DMS114 treated with DMSO at 0.1 percent for 48 hours (cell line): Measurements from ENCODE around the gene DAZL.
"Not testable (repeated sequence)": the region's sequence is repeated elsewhere in the genome, so short reads cannot be mapped to it uniquely, and the experiment has no call there.

Experiments
- DNase-seq: peaks from one replicate; lab custom pipeline; 2025; ENCODE audit not compliant: unreplicated experiment; lab: John Stamatoyannopoulos, UW

DAZL gene

GRCh38 chr3:16604887-16605602 is at the start of gene DAZL:
TSS of gene DAZL (minus strand) at chr3:16605423. CDS start at chr3:16605205, 218 bp downstream.
- no peak for DNase-seq

- DNase-seq: no peak
These were observed 49.8 kb upstream of the DAZL start for GRCh38 chr3:16654976-16655375.

- DNase-seq: no peak
These were observed 48.5 kb upstream of the DAZL start for GRCh38 chr3:16653712-16654111.

GRCh38 chr3:16647668-16648067 is 42.4 kb upstream of the DAZL start:
- no peak for DNase-seq

GRCh38 chr3:16639806-16640205 is 34.6 kb upstream of the DAZL start:
- no peak for DNase-seq

GRCh38 chr3:16633948-16634347 is 28.7 kb upstream of the DAZL start:
- DNase-seq: no peak

- DNase-seq: no peak
These were observed 27.2 kb upstream of the DAZL start for GRCh38 chr3:16632395-16632794.

- DNase-seq: no peak
These were observed 13.5 kb upstream of the DAZL start for GRCh38 chr3:16618721-16619120.

GRCh38 chr3:16617155-16617554 is 11.9 kb upstream of the DAZL start:
- not testable (repeated sequence) for DNase-seq

- DNase-seq: no peak
These were observed 10.9 kb upstream of the DAZL start for GRCh38 chr3:16616083-16616482.

GRCh38 chr3:16614033-16615031 is 9.1 kb upstream of the DAZL start:
- DNase-seq: no peak

GRCh38 chr3:16609927-16610580 is 4.8 kb upstream of the DAZL start:
- DNase-seq: no peak

GRCh38 chr3:16608816-16609215 is 3.6 kb upstream of the DAZL start:
- DNase-seq: no peak

- DNase-seq: no peak
These were observed 2.5 kb upstream of the DAZL start for GRCh38 chr3:16607718-16608117.

GRCh38 chr3:16606398-16606797 is 1.2 kb upstream of the DAZL start:
- no peak for DNase-seq

GRCh38 chr3:16605966-16606365 is 743 bp upstream of the DAZL start:
- no peak for DNase-seq

GRCh38 chr3:16604433-16604832 is 790 bp downstream of the DAZL start:
- no peak for DNase-seq

GRCh38 chr3:16601537-16602005 is 3.7 kb downstream of the DAZL start:
- no peak for DNase-seq

- peak; percentile 45 for DNase-seq
These were observed 4.3 kb downstream of the DAZL start for GRCh38 chr3:16600780-16601536.

- DNase-seq: no peak
These were observed 5.5 kb downstream of the DAZL start for GRCh38 chr3:16599694-16600093.
